ENCODE results near the gene PRKD1.

- TF ChIP-seq CTCF (IDR thresholded peaks at IDR 0.05; ENCODE audit: poor library complexity) (no peak), EZH2phosphoT487 (IDR thresholded peaks at IDR 0.05; ENCODE audit: low read depth, severe bottlenecking, unreplicated experiment) (no peak)
Observed at GRCh38 chr14:29566194-29566593, 361.5 kb downstream of the PRKD1 start.

All from hepatocyte (in vitro differentiated cells).